ENCODE measurements around the gene ANAPC2. TPM values are rescaled to one million over a fixed set of nuclear protein-coding genes. Genes with fewer than 3 reads are reported as not detected.
A peak's percentile ranks its signal among the peaks of the same experiment; 100 is the strongest.

ANAPC2 gene
- total and polyA plus RNA-seq, 2 of the 4 experiments (the other 2 are of a cell fraction), result 9.3 to 29.5 TPM

DNA sequence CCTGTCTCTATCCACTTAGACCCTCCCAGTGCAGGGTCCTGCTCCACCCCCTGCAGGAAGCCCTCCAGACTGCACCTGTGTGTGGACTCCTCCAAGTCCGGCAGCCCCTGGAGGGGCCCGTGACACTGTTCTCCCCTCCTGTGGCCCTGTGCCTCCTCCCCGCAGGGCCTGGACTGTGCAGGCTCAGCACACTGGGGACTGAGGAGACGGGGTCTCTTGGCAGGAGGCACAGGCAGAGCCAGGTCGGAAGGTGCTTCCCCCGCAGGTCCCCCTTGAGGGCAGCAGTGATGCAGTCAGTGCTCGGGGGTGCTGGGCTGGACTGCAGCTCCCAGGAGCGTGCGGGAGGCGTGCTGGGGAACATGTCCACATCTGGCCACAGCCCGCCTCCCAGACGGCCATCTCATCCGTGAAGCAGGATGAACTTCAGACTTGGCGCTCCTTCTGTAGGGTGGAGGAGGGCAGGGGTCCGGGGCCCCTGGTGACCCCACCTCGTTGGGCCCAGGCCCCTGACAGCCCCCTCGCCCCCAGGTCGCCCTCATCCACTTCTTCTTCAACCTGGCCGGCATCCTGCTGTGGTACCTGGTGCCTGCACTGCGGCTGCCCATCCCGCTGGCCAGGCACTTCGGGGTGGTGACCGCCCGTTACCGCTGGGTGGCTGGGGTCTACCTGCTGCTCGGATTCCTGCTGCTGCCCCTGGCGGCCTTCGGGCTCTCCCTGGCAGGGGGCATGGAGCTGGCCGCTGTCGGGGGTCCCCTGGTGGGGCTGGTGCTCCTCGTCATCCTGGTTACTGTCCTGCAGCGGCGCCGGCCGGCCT, 47.3 kb upstream of the ANAPC2 start:
- H3K36me3 ChIP-seq (ENCODE audit: control insufficient read depth, insufficient read depth, low read length), result no peaks in the 10 kb centered on the region
- H3K9ac ChIP-seq (ENCODE audit: low read depth, low read length), result no peak overlapping the region
- H2BK120ac ChIP-seq (ENCODE audit: low read depth, low read length), result no peak overlapping the region
- H3K27ac ChIP-seq (ENCODE audit: insufficient read depth, low read length), result no peak overlapping the region
- peaks cover 5% of the 10 kb centered on the region; the same call in 1 of the 2 replicates for H3K4me1 ChIP-seq (ENCODE audit: control insufficient read depth, insufficient read depth, low read length)
- no peaks in the 10 kb centered on the region for H3K9me3 ChIP-seq (ENCODE audit: control insufficient read depth, insufficient read depth, low read length)
- dilution Hi-C loops (cut with HindIII; ENCODE audit: low sequenced_read_pairs, unreplicated experiment) (no loop called here), intact Hi-C loops (cut with micrococcal nuclease) (no loop called here), in situ Hi-C loops (cut with MboI; ENCODE audit: low sequenced_read_pairs) (no loop called here)
- no peaks in the 10 kb centered on the region for H3K9me1 ChIP-seq (ENCODE audit: insufficient read depth, low read length)
- DNase-seq (no peak), ATAC-seq (ENCODE audit: low read depth) (no peak)
- peak overlapping the region; percentile 89 for H2AK9ac ChIP-seq (replicated peaks; ENCODE audit: low read depth, low read length, poor library complexity)
- H4K8ac ChIP-seq (ENCODE audit: low read depth in 2 of 2, low read length in 2 of 2), result no peak overlapping the region
- 0 out of 2 replicates have a peak, but pooled peaks cover 1% of the 10 kb centered on the region for H3K27me3 ChIP-seq (ENCODE audit: control insufficient read depth, insufficient read depth, low read length)
- H2BK20ac ChIP-seq (ENCODE audit: low read depth, low read length), result no peak overlapping the region
- no TSS peak for BruUV-seq (replicated peaks)
- no peak overlapping the region for H3K4me2 ChIP-seq (ENCODE audit: low read depth, low read length)
- H3K79me1 ChIP-seq (ENCODE audit: low read depth in 1 of 2, low read length in 2 of 2), result peaks cover 8 to 27% of the 10 kb centered on the region in 2 experiments; a peak in 3 of 4 replicates
- no peak overlapping the region for H3K18ac ChIP-seq (ENCODE audit: low read depth, low read length)
- ChIA-PET CTCF (no interaction called here), POLR2A (ENCODE audit: unreplicated experiment) (interaction anchor here (0.5 kb wide), 1 partner anchor 21 kb away, joined by 3 read pairs; no protein-coding TSS in a partner anchor)
- H3K4me3 ChIP-seq (ENCODE audit: insufficient read depth, low read depth, low read length), result no peak overlapping the region
- no peak overlapping the region for H4K5ac ChIP-seq (ENCODE audit: low read depth, low read length)
- peaks cover 6% of the 10 kb centered on the region; the same call in 1 of the 2 replicates for H4K20me1 ChIP-seq (ENCODE audit: insufficient read depth, low read length)
- H2AK5ac ChIP-seq (ENCODE audit: low read depth, low read length), result no peak overlapping the region
- no peak overlapping the region for H3K14ac ChIP-seq (replicated peaks; ENCODE audit: low read depth, low read length)
- no peak overlapping the region for H3K56ac ChIP-seq (ENCODE audit: extremely low read depth, insufficient read depth, low read length)
- H3K4ac ChIP-seq (ENCODE audit: low read depth, low read length), result no peak overlapping the region
- TF ChIP-seq MXI1 (IDR thresholded peaks at IDR 0.05; ENCODE audit: borderline replicate concordance, low read depth, low read length), result no peak
- no peak for TF ChIP-seq MAFK (IDR thresholded peaks at IDR 0.05; ENCODE audit: low read depth, low read length)
- no peak for TF ChIP-seq RFX5 (IDR thresholded peaks at IDR 0.05; ENCODE audit: low read depth, low read length)
- TF ChIP-seq NFE2L2 (IDR thresholded peaks at IDR 0.05; ENCODE audit: low read depth, low read length), result no peak
- no peak for TF ChIP-seq FOS (IDR thresholded peaks at IDR 0.05; ENCODE audit: low read depth, low read length)
- no peak for TF ChIP-seq CHD1 (IDR thresholded peaks at IDR 0.05; ENCODE audit: low read depth, low read length)
- TF ChIP-seq POLR2A (IDR thresholded peaks at IDR 0.05; ENCODE audit: low read depth, low read length), result no peak
- no peak for TF ChIP-seq CEBPB (IDR thresholded peaks at IDR 0.05; ENCODE audit: low read depth, low read length)
- TF ChIP-seq, protein P1, sequence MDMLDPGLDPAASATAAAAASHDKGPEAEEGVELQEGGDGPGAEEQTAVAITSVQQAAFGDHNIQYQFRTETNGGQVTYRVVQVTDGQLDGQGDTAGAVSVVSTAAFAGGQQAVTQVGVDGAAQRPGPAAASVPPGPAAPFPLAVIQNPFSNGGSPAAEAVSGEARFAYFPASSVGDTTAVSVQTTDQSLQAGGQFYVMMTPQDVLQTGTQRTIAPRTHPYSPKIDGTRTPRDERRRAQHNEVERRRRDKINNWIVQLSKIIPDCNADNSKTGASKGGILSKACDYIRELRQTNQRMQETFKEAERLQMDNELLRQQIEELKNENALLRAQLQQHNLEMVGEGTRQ (IDR thresholded peaks at IDR 0.05; ENCODE audit: low read depth, low read length), result no peak
- H2BK5ac ChIP-seq (ENCODE audit: low read depth, low read length, poor library complexity, severe bottlenecking), result no peak overlapping the region
- no peak overlapping the region for H2AFZ ChIP-seq (replicated peaks; ENCODE audit: low read length, poor library complexity)
- no peak overlapping the region for H3K23ac ChIP-seq (ENCODE audit: low read depth, low read length)
- H4K91ac ChIP-seq (ENCODE audit: insufficient read depth, low read depth, low read length), result no peak overlapping the region
- WGBS, 2 experiments (ENCODE audit: extremely low coverage in 2 of 2, insufficient read length in 1 of 2), result 72% methylated on average over 12 of the region's 35 CpGs; no CpG with 5 or more reads in 1 of the 2 experiments
- H2BK15ac ChIP-seq (ENCODE audit: low read depth, low read length), result no peak overlapping the region
